NAMALWA (cell line): Measurements from ENCODE around the gene ANKRD9.
"Not testable (repeated sequence)": the region's sequence is repeated elsewhere in the genome, so short reads cannot be mapped to it uniquely, and the experiment has no call there.

Experiments used
- DNase-seq: peaks from one replicate; pipeline ENCODE4 v3.0.0-alpha.2; 2015; ENCODE audit warnings: low spot score

The ANKRD9 gene, protein sequence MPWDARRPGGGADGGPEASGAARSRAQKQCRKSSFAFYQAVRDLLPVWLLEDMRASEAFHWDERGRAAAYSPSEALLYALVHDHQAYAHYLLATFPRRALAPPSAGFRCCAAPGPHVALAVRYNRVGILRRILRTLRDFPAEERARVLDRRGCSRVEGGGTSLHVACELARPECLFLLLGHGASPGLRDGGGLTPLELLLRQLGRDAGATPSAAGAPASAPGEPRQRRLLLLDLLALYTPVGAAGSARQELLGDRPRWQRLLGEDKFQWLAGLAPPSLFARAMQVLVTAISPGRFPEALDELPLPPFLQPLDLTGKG

GRCh38 chr14:102509746-102510615 lies at the start of gene ANKRD9:
ANKRD9 (minus strand) TSS chr14:102509776; CDS start chr14:102507889, 1,887 bp downstream.
- peak; percentile 86 for DNase-seq

DNA sequence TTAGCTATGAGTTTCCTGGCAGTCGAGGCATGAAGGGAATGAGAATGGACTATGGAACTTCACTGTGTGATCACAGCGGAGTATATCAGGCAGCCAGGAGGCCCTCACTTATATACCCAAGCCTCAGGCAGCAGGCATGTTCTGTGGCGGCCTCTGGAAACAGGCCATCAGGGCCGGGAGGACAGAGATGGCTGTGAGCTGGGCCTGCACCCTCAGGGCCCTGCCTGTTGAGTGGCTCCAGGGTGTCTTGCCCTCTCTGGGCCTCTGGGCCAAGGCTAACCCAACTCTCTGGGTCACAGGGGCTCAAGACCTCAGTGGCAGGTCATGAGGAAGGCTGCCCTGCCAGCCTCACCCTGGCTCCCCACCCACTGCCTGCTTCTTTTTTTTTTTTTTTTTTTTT lies 49.0 kb upstream of the ANKRD9 start:
- DNase-seq = no peak

GRCh38 chr14:102557434-102558226 lies 48.1 kb upstream of the ANKRD9 start:
- no peak for DNase-seq

DNA sequence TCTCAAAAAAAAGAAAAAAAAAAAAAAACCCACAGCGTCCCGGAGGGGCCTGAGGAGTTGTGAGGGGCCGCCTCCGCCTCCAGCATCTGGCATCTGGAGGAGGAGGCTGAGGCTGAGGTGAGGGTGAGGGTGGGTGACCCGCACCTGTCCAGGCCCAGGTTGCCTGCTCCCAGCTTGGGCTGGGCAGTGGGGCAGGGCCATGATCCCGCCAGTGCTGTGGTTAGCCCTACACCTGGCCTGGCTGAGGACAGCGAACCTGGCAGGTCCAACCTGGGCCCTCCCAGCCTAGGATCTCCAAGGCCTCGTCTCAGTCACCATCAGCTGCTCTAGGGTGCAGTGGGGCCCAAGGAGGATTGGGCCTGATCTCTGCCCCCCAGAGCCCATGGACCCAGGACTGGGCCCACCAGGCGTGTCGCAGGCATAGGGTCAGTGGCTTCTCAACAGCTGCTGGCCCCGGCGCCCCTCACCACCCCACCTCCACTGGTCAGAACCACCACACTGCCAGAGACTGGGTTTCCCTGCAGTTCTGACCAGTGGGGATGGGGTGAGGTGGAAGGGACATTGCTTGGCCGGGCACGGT lies 46.6 kb upstream of the ANKRD9 start:
- no peak for DNase-seq

- DNase-seq = no peak
Observed at GRCh38 chr14:102554821-102555819, 45.5 kb upstream of the ANKRD9 start.

GRCh38 chr14:102551995-102552705 lies 42.6 kb upstream of the ANKRD9 start:
- DNase-seq = no peak

DNA sequence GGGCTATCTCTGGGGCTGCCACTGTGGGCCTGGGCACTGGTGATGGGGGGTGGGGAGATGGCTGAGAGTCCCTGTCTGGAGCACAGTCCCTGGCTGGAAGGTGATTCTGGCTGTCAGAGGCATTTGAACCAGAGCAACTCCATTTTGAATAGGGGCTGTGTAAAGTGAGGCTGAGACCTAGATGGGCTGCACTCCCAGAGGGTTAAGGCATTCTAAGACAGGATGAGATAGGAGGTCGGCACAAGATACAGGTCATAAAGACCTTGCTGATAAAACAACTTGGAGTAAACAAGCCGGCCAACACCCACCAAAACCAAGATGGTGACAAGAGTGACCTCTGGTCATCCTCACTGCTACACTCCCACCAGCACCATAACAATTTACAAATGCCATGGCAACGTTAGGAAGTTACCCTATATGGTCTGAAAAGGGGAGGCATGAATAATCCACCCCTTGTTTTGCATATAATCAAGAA lies 41.4 kb upstream of the ANKRD9 start:
- not testable (repeated sequence) for DNase-seq

GRCh38 chr14:102548616-102549240 lies 39.2 kb upstream of the ANKRD9 start:
- DNase-seq = no peak

DNA sequence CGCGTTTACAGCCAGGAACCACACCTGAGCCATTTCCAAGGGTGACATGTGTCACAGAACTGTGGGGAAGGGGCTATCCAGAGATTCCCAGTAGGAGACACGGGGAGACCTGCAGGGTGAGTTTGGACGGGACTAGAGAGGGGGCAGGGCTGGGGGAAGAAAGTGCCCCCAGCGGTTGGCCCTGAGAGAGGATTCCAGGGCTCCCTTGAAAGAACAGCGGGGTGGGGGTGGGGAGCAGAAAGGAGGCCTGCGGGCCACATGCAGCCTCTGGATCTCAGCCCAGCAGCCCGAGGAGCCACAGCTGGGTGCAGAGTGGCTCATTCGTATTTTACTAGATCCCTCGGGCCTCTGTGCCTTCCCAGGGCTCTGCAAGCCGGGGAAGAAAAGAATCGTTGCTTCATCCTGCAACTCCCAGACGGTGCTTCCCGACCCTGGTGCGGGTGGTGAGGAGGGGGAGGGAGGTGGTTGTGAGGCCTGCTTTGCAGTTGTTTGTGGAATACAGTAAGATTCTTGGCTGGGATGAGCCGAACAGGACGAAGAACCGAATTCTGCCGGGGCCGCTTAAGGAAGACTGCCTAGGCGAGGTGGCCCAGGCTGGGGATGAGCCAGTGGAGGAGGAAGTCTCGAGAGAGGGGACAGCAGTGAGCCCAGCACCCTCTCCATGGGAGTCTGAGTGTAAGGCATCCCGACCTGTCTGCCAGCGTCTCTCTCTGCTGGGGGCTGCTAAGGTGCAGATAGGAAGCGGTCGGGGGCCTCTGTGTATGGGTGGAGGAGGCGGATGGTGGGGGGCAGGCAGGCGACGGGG lies 36.1 kb upstream of the ANKRD9 start:
- DNase-seq = no peak

- no peak for DNase-seq
Observed at GRCh38 chr14:102544747-102545460, 35.3 kb upstream of the ANKRD9 start.

DNA sequence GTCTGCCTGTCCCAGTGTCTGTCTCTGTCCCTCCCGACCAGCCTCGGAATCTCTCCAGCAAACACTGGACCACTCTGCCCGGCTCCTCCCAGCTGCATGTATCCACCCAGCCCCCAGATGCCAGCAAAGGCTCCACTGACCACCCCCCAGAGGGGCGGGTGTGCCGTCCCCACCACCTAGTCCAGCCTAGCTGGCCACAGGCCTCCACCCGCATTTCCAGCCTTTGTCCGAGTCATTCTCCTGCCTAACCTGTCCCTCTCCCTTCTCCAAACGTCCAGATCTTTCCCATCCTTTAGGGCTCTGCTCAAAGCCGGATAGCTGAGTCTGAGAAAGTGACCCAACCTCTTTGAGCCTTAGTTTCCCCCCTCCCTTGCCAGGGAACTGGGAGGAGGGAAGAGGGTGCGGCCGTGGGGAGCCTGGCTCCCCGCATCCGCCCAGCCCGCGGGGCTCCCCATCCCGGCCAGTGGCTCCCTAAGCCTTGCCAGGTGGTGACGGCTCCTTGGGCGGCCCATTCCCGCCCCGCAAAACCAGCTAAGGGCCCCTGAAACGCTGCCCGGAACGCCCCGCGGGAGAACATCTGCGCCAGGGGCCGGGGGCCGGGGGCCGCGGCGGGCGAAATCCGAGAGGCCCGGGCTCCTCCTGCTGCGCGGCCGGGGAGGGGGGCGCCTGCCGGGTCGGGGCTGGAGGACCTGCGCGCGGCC lies 34.6 kb upstream of the ANKRD9 start:
- no peak for DNase-seq

DNA sequence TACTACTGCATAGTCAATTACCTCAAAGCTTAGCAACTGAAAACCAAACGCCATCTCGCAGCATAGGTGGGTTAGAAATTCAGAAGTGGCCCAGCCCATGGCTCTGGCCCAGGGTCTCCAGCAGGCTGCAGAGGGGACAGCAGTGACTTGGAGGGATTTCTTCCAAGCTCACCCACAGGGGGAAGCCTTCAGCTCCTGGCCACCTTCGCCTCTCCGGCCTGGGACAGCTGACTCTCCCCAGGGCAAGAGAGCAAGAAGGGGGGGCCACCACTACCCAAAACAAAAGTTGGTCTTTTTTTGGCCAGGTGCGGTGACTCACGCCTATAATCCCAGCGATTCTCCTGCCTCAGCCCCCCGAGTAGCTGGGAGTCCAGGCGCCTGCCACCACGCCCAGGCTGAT lies 32.2 kb upstream of the ANKRD9 start:
- no peak for DNase-seq

DNA sequence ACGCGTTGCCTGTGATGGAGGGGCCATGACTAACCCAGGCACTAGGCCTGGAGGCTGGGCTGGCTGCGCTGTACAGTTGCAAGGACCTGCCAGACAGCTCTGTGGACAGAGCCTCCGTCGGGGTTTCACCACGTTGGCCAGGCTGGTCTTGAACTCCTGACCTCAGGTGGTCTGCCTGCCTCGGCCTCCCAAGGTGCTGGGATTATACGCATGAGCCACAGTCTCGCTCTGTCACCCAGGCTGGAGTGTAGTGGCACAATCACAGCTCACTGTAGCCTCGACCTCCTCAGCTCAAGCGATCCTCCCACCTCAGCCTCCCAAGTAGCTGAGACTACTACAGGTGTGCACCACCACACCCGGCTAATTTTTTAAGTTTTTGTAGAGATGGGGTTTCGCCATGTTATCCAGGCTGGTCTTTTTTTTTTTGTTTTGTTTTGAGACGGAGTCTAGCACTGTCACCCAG lies 31.5 kb upstream of the ANKRD9 start:
- not testable (repeated sequence) for DNase-seq

- DNase-seq = no peak
Observed at GRCh38 chr14:102540315-102541028, 30.9 kb upstream of the ANKRD9 start.

DNA sequence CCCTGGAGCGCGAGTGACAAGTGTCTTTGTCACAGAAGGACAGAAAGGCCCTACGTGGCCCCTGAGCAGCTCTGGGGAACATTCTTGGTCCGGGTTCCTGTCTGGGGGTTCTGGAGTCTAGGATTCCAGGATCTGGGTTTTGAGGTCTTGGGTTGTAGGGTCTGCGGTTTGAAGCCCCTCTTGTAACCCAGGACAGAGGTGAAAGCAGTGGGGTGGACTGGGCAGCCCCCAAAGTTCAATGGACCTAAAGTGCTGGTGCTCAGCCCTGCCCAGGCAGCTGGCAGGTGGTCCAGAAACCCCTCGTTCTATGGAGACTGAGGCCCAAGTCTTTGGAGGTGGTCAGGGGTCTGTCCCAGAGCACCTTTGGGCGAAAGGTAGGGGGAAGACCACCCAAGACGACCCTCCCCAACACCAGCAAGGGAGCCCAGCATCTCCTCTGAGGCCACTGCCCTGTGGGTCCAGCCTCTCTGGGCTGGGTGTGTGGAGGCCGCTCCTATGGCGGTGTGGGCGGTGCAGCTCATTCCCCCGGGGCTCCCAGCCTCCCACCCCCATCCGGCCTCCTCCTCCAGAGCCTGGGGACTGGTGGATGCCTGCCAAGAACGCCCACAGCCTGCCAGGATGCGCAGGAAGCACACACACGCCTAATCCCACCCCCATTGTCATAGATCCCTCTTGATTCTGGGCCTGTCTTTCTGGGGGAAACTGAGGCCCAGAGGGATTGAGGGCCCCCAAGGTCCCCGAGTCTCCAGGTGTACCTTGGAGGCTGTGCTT lies 30.2 kb upstream of the ANKRD9 start:
- DNase-seq = no peak
